MM.1S (cell line): Measurements from ENCODE around the gene NLGN1.

Experiments
- DNase-seq: peaks from one replicate; pipeline ENCODE4 v3.0.0-alpha.2; 2015
- H2AFZ ChIP-seq: fragments of 300-600 bp; sonication (generic); 2 replicates; pipeline ENCODE4 v1.6.0; 2016; ENCODE audit warnings: antibody characterized with exemption, low read length
- H3F3A ChIP-seq: fragments of 300-600 bp; sonication (generic); 2 replicates; pipeline ENCODE4 v1.6.1; 2016; ENCODE audit warnings: mild to moderate bottlenecking, antibody characterized with exemption, low read length, moderate library complexity, mixed read lengths; ENCODE audit not compliant: insufficient read depth
- H3K27ac ChIP-seq: fragments of 300-600 bp; sonication (generic); 2 replicates; pipeline ENCODE4 v1.5.1; 2016; ENCODE audit warnings: mild to moderate bottlenecking, low read length
- H3K27me3 ChIP-seq: fragments of 300-600 bp; sonication (generic); replicated peaks from 2 replicates; pipeline ENCODE4 v1.6.0; 2016; ENCODE audit warnings: low read length; ENCODE audit not compliant: insufficient read depth
- H3K36me3 ChIP-seq: fragments of 300-600 bp; sonication (generic); replicated peaks from 2 replicates; pipeline ENCODE4 v1.6.1; 2016; ENCODE audit warnings: mild to moderate bottlenecking, low read length, mixed read lengths; ENCODE audit not compliant: insufficient read depth
- H3K4me1 ChIP-seq: fragments of 300-600 bp; sonication (generic); 2 replicates; pipeline ENCODE4 v1.6.1; 2016; ENCODE audit warnings: low read length, mixed read lengths
- H3K4me2 ChIP-seq: fragments of 300-600 bp; sonication (generic); 2 replicates; pipeline ENCODE4 v1.6.0; 2016; ENCODE audit warnings: low read depth, low read length
- H3K4me3 ChIP-seq: fragments of 300-600 bp; sonication (generic); 2 replicates; pipeline ENCODE4 v1.5.1; 2016; ENCODE audit warnings: low read length, mixed read lengths
- H3K79me2 ChIP-seq: fragments of 300-600 bp; sonication (generic); 2 replicates; pipeline ENCODE4 v1.6.1; 2016; ENCODE audit warnings: mixed run types, low read length, mixed read lengths
- H3K9ac ChIP-seq: fragments of 300-600 bp; sonication (generic); 2 replicates; pipeline ENCODE4 v1.6.1; 2016; ENCODE audit warnings: low read length, mixed read lengths
- H3K9me2 ChIP-seq: fragments of 300-600 bp; sonication (generic); replicated peaks from 2 replicates; pipeline ENCODE4 v1.6.1; 2016; ENCODE audit warnings: mild to moderate bottlenecking, low read length, mixed read lengths; ENCODE audit not compliant: insufficient read depth
- H3K9me3 ChIP-seq: fragments of 300-600 bp; sonication (generic); replicated peaks from 2 replicates; pipeline ENCODE4 v1.6.1; 2016; ENCODE audit warnings: mild to moderate bottlenecking, low read length, mixed read lengths; ENCODE audit not compliant: insufficient read depth
- H4K20me1 ChIP-seq: fragments of 300-600 bp; sonication (generic); 2 replicates; pipeline ENCODE4 v1.6.1; 2016; ENCODE audit warnings: mild to moderate bottlenecking, low read length, moderate library complexity, mixed read lengths; ENCODE audit not compliant: insufficient read depth
- CTCF ChIP-seq: fragments of 300-600 bp; sonication (generic); IDR thresholded peaks from 2 replicates; pipeline ENCODE4 v1.5.1; 2016; ENCODE audit warnings: antibody characterized with exemption, low read length, mixed read lengths
- EZH2 ChIP-seq: fragments of 300-600 bp; sonication (generic); optimal IDR thresholded peaks from 2 replicates; pipeline ENCODE3; 2017; ENCODE audit warnings: low read depth, mild to moderate bottlenecking, antibody characterized with exemption, low read length, mixed read lengths
- EZH2phosphoT487 ChIP-seq: fragments of 300-600 bp; sonication (generic); IDR thresholded peaks from 2 replicates; pipeline ENCODE4 v1.6.1; 2018; ENCODE audit warnings: antibody characterized with exemption, low read length

NLGN1 gene

GRCh38 chr3:173548261-173548660 lies 150.7 kb downstream of the NLGN1 start:
- no peak for TF ChIP-seq CTCF
- TF ChIP-seq EZH2phosphoT487 = no peak
- TF ChIP-seq EZH2 = no peak
- Histone ChIP-seq H3K4me1 (no peaks in the 10 kb centered on the region), H3K4me2 (peak overlapping the region; percentile 62), H3K36me3 (no peaks in the 10 kb centered on the region), H4K20me1 (no peaks in the 10 kb centered on the region), H3F3A (0 out of 2 replicates have a peak, but pooled peaks cover 3% of the 10 kb centered on the region), H3K9me3 (no peaks in the 10 kb centered on the region), H2AFZ (peak overlapping the region; percentile 69), H3K27ac (peak overlapping the region; percentile 0; the same call in 1 of the 2 replicates), H3K9me2 (no peaks in the 10 kb centered on the region), H3K9ac (no peak overlapping the region), H3K79me2 (no peaks in the 10 kb centered on the region), H3K4me3 (peak overlapping the region; percentile 22), H3K27me3 (no peaks in the 10 kb centered on the region)
- DNase-seq = peak; percentile 78

- TF ChIP-seq EZH2phosphoT487 = no peak
- no peak for TF ChIP-seq CTCF
- no peak for TF ChIP-seq EZH2
- H3K4me3 ChIP-seq = no peak overlapping the region
- H3K4me1 ChIP-seq = no peaks in the 10 kb centered on the region
- no peaks in the 10 kb centered on the region for H3K9me2 ChIP-seq
- no peak overlapping the region for H3K9ac ChIP-seq
- DNase-seq = no peak
- H3K79me2 ChIP-seq = no peaks in the 10 kb centered on the region
- 0 out of 2 replicates have a peak overlapping the region, but pooled peaks have one; percentile 14 for H2AFZ ChIP-seq
- H3K9me3 ChIP-seq = no peaks in the 10 kb centered on the region
- H3F3A ChIP-seq = 0 out of 2 replicates have a peak, but pooled peaks cover 3% of the 10 kb centered on the region
- no peaks in the 10 kb centered on the region for H4K20me1 ChIP-seq
- H3K27ac ChIP-seq = no peak overlapping the region
- H3K4me2 ChIP-seq = no peak overlapping the region
- no peaks in the 10 kb centered on the region for H3K27me3 ChIP-seq
- H3K36me3 ChIP-seq = no peaks in the 10 kb centered on the region
These were observed 155.0 kb downstream of the NLGN1 start for GRCh38 chr3:173552526-173552925.

GRCh38 chr3:173553635-173554280 lies 156.2 kb downstream of the NLGN1 start:
- no peak overlapping the region for H2AFZ ChIP-seq
- H3F3A ChIP-seq = no peaks in the 10 kb centered on the region
- DNase-seq = peak; percentile 55

More at GRCh38 chr3:173553635-173554280, 156.2 kb downstream of the NLGN1 start:
- Histone ChIP-seq H3K27ac (no peak overlapping the region), H4K20me1 (no peaks in the 10 kb centered on the region), H3K9me3 (no peaks in the 10 kb centered on the region), H3K36me3 (no peaks in the 10 kb centered on the region), H3K9ac (no peak overlapping the region), H3K9me2 (no peaks in the 10 kb centered on the region), H3K4me1 (no peaks in the 10 kb centered on the region), H3K27me3 (no peaks in the 10 kb centered on the region), H3K79me2 (no peaks in the 10 kb centered on the region), H3K4me3 (no peak overlapping the region), H3K4me2 (no peak overlapping the region)
- TF ChIP-seq EZH2 (no peak), CTCF (peak; percentile 86)
